A549 (cell line): ENCODE results near the gene NOBOX.

ENCODE experiments used
- BHLHE40 ChIP-seq: IDR thresholded peaks from 2 replicates; pipeline ENCODE4 v1.6.1; 2012; ENCODE audit warnings: low read depth, low read length, inconsistent platforms
- CTCF ChIP-seq: fragments of >200 bp; sonication (Bioruptor Twin); formaldehyde crosslinking; IDR thresholded peaks from 3 replicates; pipeline ENCODE4 v1.5.1; 2016
- KDM5A ChIP-seq: fragments of 200-600 bp; sonication (generic); IDR thresholded peaks from 2 replicates; pipeline ENCODE4 v1.6.1; 2016; ENCODE audit warnings: antibody characterized with exemption, mild to moderate bottlenecking
- MAFK ChIP-seq: fragments of 450-650 bp; IDR thresholded peaks from 2 replicates; pipeline ENCODE4 v1.6.1; 2014; ENCODE audit not compliant: partially characterized antibody
- MAX ChIP-seq: IDR thresholded peaks from 2 replicates; pipeline ENCODE4 v1.6.1; 2012
- NR3C1 ChIP-seq: fragments of >200 bp; sonication (Bioruptor Twin); formaldehyde crosslinking; IDR thresholded peaks from 3 replicates; pipeline ENCODE4 v1.6.1; 2017
- PBX3 ChIP-seq: IDR thresholded peaks from 2 replicates; pipeline ENCODE4 v1.6.1; 2012
- PHF8 ChIP-seq: fragments of 200-600 bp; sonication (generic); IDR thresholded peaks from 2 replicates; pipeline ENCODE4 v1.6.1; 2016; ENCODE audit warnings: low read depth, mild to moderate bottlenecking, antibody characterized with exemption, moderate library complexity, borderline replicate concordance
- RNF2 ChIP-seq: fragments of 200-600 bp; sonication (generic); IDR thresholded peaks from 2 replicates; pipeline ENCODE4 v1.6.1; 2016; ENCODE audit warnings: low read depth, mild to moderate bottlenecking, antibody characterized with exemption, moderate library complexity, borderline replicate concordance

- TF ChIP-seq BHLHE40 (no peak), NR3C1 (no peak), MAFK (no peak), MAX (no peak), PBX3 (no peak), CTCF (no peak), RNF2 (no peak), PHF8 (no peak), KDM5A (no peak)
Observed at GRCh38 chr7:144410441-144410840, 6.9 kb upstream of the NOBOX start.
